Osteocyte (in vitro differentiated cells): ENCODE results near the gene LTN1. TPM values are rescaled to one million over a fixed set of nuclear protein-coding genes. Genes with fewer than 3 reads are reported as not detected.

ENCODE experiments used
- DNase-seq: peaks from one replicate; pipeline ENCODE4 v3.0.0; 2021; ENCODE audit warnings: mixed read lengths; ENCODE audit not compliant: unreplicated experiment; ENCODE audit errors: extremely low spot score
- H3K27ac Mint-ChIP-seq: one replicate; pipeline ENCODE4 v1.8.0; 2021; ENCODE audit warnings: mild to moderate bottlenecking, mixed read lengths; ENCODE audit not compliant: unreplicated experiment
- H3K27me3 Mint-ChIP-seq: one replicate; pipeline ENCODE4 v1.8.0; 2021; ENCODE audit warnings: mixed read lengths; ENCODE audit not compliant: unreplicated experiment
- H3K36me3 Mint-ChIP-seq: one replicate; pipeline ENCODE4 v1.8.0; 2021; ENCODE audit warnings: mixed read lengths; ENCODE audit not compliant: unreplicated experiment
- H3K4me1 Mint-ChIP-seq: one replicate; pipeline ENCODE4 v1.8.0; 2021; ENCODE audit warnings: mixed read lengths; ENCODE audit not compliant: unreplicated experiment
- H3K4me3 Mint-ChIP-seq: one replicate; pipeline ENCODE4 v1.8.0; 2021; ENCODE audit warnings: mild to moderate bottlenecking, moderate library complexity, mixed read lengths; ENCODE audit not compliant: unreplicated experiment
- H3K9me3 Mint-ChIP-seq: one replicate; pipeline ENCODE4 v1.8.0; 2021; ENCODE audit warnings: mixed read lengths; ENCODE audit not compliant: unreplicated experiment
- CTCF ChIP-seq: fragments of 200-600 bp; sonication (generic); IDR thresholded peaks from 2 replicates; pipeline ENCODE4 v1.5.0; 2021; ENCODE audit warnings: antibody characterized with exemption, mild to moderate bottlenecking, moderate library complexity
- total RNA-seq: library from RNA; stranded (reverse); gene quantifications from 2 replicates; pipeline ENCODE4 v1.2.1, GENCODE V29; 2021

Gene LTN1
- total RNA-seq, 1 donor from 2014 or later: 25.6 TPM

DNA sequence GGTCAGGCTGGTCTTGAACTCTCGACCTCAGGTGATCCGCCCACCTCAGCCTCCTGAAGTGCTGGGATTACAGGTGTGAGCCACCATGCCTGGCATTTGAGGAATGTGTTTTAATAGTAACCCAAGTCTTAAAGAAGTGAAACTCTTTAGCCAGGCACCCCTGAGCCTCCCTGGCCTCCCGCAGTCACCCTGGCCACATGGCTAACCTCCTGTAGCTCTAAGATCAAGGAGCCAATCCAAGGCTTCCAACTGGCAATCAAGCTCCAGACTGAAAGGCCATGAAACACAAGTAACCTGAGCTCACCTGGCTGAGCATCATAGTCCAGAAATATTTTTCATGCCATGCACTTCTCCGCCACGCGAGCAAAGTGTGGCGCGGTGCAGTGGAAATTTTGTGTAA, 84.3 kb downstream of the LTN1 start:
- H3K27ac Mint-ChIP-seq: no peak overlapping the region
- no peak overlapping the region for H3K4me3 Mint-ChIP-seq
- no peaks in the 10 kb centered on the region for H3K36me3 Mint-ChIP-seq
- no peak for DNase-seq
- no peaks in the 10 kb centered on the region for H3K9me3 Mint-ChIP-seq
- no peak for TF ChIP-seq CTCF
- no peaks in the 10 kb centered on the region for H3K4me1 Mint-ChIP-seq
- peaks cover 18% of the 10 kb centered on the region for H3K27me3 Mint-ChIP-seq

DNA sequence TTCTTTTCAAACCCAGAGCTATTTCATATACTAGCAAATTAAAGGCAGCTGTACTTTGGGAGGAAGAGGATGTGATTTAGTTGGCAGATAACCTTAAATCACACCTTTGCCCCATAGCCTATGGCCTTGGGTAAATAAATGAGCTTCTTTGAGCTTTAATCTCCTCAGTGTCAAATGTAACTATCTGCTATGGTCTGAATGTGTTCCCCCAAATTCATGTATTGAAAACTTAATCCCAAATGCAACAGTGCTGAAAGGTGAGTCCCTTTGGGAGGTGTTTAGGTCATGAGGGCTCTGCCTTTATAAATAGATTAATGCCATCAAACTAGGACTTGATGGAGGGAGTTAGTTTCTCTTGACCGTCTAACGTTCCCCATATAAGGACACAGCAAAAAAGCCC, 85.8 kb downstream of the LTN1 start:
- TF ChIP-seq CTCF: no peak
- H3K4me3 Mint-ChIP-seq: no peak overlapping the region
- no peaks in the 10 kb centered on the region for H3K9me3 Mint-ChIP-seq
- DNase-seq: no peak
- H3K4me1 Mint-ChIP-seq: no peaks in the 10 kb centered on the region
- no peak overlapping the region for H3K27ac Mint-ChIP-seq
- peaks cover 12% of the 10 kb centered on the region for H3K27me3 Mint-ChIP-seq
- H3K36me3 Mint-ChIP-seq: no peaks in the 10 kb centered on the region

- H3K4me3 Mint-ChIP-seq: no peak overlapping the region
- no peaks in the 10 kb centered on the region for H3K4me1 Mint-ChIP-seq
- no peak overlapping the region for H3K27ac Mint-ChIP-seq
- peaks cover 11% of the 10 kb centered on the region for H3K27me3 Mint-ChIP-seq
- H3K36me3 Mint-ChIP-seq: no peaks in the 10 kb centered on the region
- TF ChIP-seq CTCF: no peak
- no peaks in the 10 kb centered on the region for H3K9me3 Mint-ChIP-seq
- no peak for DNase-seq
Observed at GRCh38 chr21:28906236-28906635, 86.4 kb downstream of the LTN1 start.

- no peaks in the 10 kb centered on the region for H3K9me3 Mint-ChIP-seq
- no peak overlapping the region for H3K27ac Mint-ChIP-seq
- H3K4me3 Mint-ChIP-seq: no peak overlapping the region
- peaks cover 3% of the 10 kb centered on the region for H3K27me3 Mint-ChIP-seq
- no peak for TF ChIP-seq CTCF
- DNase-seq: no peak
- no peaks in the 10 kb centered on the region for H3K36me3 Mint-ChIP-seq
- no peaks in the 10 kb centered on the region for H3K4me1 Mint-ChIP-seq
Observed at GRCh38 chr21:28904961-28905435, 87.7 kb downstream of the LTN1 start.

- Mint-ChIP-seq H3K27me3 (peaks cover 3% of the 10 kb centered on the region), H3K27ac (no peak overlapping the region), H3K4me3 (no peak overlapping the region), H3K9me3 (no peaks in the 10 kb centered on the region), H3K4me1 (peaks cover 1% of the 10 kb centered on the region), H3K36me3 (no peaks in the 10 kb centered on the region)
- no peak for TF ChIP-seq CTCF
- no peak for DNase-seq
Observed at GRCh38 chr21:28903448-28903847, 89.2 kb downstream of the LTN1 start.
